ENCODE data around the gene SNX27.
A peak's percentile ranks its signal among the peaks of the same experiment; 100 is the strongest.

The SNX27 gene

GRCh38 chr1:151707541-151708065, 95.8 kb downstream of the SNX27 start:
- no peak for DNase-seq

GRCh38 chr1:151708891-151709290, 97.0 kb downstream of the SNX27 start:
- no peak for DNase-seq

GRCh38 chr1:151710187-151710840, 98.5 kb downstream of the SNX27 start:
- peak; percentile 28 for DNase-seq

GRCh38 chr1:151711044-151711800, 99.4 kb downstream of the SNX27 start:
- no peak for DNase-seq

GRCh38 chr1:151711951-151712350, 100.1 kb downstream of the SNX27 start:
- no peak for DNase-seq

GRCh38 chr1:151713044-151713443, 101.2 kb downstream of the SNX27 start:
- no peak for DNase-seq

GRCh38 chr1:151713874-151714273, 102.0 kb downstream of the SNX27 start:
- no peak for DNase-seq

- DNase-seq: no peak
These were observed 103.2 kb downstream of the SNX27 start for GRCh38 chr1:151714820-151715725.

GRCh38 chr1:151715726-151716404, 104.0 kb downstream of the SNX27 start:
- no peak for DNase-seq

GRCh38 chr1:151716405-151716762, 104.5 kb downstream of the SNX27 start:
- no peak for DNase-seq

- no peak for DNase-seq
These were observed 105.2 kb downstream of the SNX27 start, which contains the start of gene CELF3 for GRCh38 chr1:151716771-151717631. Gene CELF3 (minus strand): TSS chr1:151716803. CDS start chr1:151716020, 783 bp downstream.

- DNase-seq: no peak
These were observed 106.2 kb downstream of the SNX27 start for GRCh38 chr1:151718011-151718431.

GRCh38 chr1:151718666-151719065, 106.8 kb downstream of the SNX27 start:
- DNase-seq: no peak

- no peak for DNase-seq
These were observed 108.3 kb downstream of the SNX27 start for GRCh38 chr1:151720125-151720524.

- no peak for DNase-seq
These were observed 108.7 kb downstream of the SNX27 start for GRCh38 chr1:151720554-151720953.

- peak; percentile 35 for DNase-seq
These were observed 109.3 kb downstream of the SNX27 start, which contains the start of gene RIIAD1 for GRCh38 chr1:151720974-151721787. Gene RIIAD1 (plus strand): TSS chr1:151721522. CDS start chr1:151721537, 15 bp downstream.

- DNase-seq: no peak
These were observed 110.1 kb downstream of the SNX27 start for GRCh38 chr1:151721788-151722510.

- no peak for DNase-seq
These were observed 112.0 kb downstream of the SNX27 start for GRCh38 chr1:151723726-151724370.

Measured in stimulated activated naive CD4-positive, alpha-beta T cell treated with Interleukin-2 at 50 U/mL for 16 hours (primary cell).